ENCODE results near the gene ITGB5. TPM values are rescaled to one million over a fixed set of nuclear protein-coding genes. Genes with fewer than 3 reads are reported as not detected.
"Not testable (repeated sequence)": the region's sequence is repeated elsewhere in the genome, so short reads cannot be mapped to it uniquely, and the experiment has no call there.

The ITGB5 gene
- total RNA-seq, 1 donor, result 2.2 TPM

- no peak for DNase-seq (ENCODE audit: low read depth in 2 of 3, low spot score in 2 of 3)
Observed at GRCh38 chr3:124839896-124840295, 47.3 kb downstream of the ITGB5 start.

GRCh38 chr3:124838963-124839362 is 48.2 kb downstream of the ITGB5 start:
- DNase-seq (ENCODE audit: low read depth in 2 of 3, low spot score in 2 of 3), result no peak

DNA sequence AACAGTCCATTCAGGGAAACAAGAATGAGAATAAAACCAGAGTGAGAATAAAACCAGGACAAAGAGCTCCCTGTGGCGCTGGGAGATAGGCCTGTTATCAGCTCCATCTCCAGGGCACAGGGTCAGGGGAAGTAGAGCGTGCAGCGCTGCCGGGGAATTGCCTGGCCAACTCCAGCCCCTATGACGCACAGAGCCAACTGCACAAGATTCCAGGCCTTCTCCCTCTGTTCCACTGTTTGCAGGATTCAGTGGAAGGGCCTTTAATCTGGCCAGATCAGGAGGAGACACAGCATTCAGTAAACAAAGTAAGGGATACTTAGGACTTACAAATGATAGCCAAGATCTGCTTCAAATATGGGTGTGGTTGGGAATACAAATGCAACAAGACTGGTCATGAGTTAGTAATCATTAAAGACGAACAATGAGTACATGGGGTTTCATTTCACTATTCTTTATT is 49.4 kb downstream of the ITGB5 start:
- DNase-seq (ENCODE audit: low read depth in 2 of 3, low spot score in 2 of 3), result no peak

- DNase-seq (ENCODE audit: low read depth in 2 of 3, low spot score in 2 of 3), result no peak
Observed at GRCh38 chr3:124837065-124837464, 50.1 kb downstream of the ITGB5 start.

GRCh38 chr3:124836448-124836847 is 50.7 kb downstream of the ITGB5 start:
- DNase-seq (ENCODE audit: low read depth in 2 of 3, low spot score in 2 of 3), result no peak

- peak; percentile 21 to 92 (median 90) for DNase-seq (ENCODE audit: low read depth in 2 of 3, low spot score in 2 of 3)
Observed at GRCh38 chr3:124834723-124835718, 52.1 kb downstream of the ITGB5 start.

DNA sequence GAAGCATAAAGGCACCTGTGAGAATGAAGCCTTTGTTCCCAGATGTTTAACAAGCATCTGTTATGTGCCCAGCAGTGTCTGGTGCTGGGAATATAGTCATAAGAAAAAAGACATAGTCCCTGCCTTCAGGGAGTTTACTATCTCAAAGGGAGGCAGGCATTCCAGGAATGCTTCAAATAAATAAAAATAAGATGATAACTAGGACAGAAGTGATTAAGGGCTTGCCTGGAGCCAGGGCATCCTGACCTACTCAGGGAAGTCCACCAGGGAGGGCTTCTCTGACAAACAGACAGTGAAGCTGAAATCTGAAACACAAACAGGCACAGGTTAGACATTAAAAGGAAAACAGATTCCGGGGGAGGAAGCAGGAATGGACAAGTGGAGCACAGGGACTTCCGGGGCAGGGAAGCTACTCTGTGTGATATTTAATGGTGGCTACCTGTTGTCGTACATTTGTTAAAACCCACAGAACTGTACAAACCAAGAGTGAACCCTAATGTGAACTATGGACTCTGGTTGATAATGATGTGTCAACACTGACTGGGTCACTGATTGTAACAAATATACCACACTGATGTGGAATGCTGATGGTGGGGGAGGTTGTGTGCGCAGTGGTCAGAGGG is 53.3 kb downstream of the ITGB5 start:
- no peak for DNase-seq (ENCODE audit: low read depth in 2 of 3, low spot score in 2 of 3)

DNA sequence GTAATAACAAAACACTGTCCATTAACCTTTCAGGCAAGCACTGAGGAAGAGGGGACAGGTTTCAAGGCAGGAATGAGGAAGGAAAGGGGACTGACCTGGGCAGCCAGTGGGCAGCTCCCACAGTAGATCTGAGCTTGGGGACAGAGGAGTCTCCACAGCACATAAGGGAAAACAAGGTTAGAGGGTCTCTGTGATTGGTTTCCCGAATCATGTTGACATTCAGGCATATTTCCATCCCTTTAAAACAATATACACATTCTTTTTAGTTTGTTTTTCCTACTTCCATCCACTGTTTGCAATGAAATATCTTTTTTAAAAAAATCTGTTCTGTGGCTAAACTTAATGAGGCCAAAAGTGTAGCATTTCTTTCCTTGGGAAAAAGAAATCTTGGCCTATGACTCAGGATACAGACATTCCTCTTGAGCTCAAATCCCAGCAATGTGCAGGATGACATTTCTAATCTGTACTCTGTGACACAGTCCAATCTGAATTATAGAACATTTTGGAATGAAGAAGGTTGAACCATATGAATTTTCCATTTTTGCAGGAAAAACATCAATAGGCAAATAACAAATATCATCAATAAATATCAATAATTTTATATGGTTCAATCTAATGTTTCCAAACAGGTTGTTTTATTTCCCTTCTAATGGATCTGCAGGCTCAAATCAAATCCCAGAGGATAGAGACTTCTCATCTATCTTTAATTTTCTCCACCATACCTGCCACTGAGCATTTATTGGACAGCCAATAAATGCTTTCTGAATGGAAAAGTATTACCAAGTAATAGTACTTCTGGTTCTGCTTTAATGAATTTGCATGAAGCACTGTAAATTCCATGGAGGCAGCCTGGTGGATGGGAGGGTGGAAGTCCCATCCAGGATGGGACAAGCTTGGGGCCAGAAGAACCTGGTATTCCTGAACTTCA is 54.1 kb downstream of the ITGB5 start:
- DNase-seq (ENCODE audit: low read depth in 2 of 3, low spot score in 2 of 3), result no peak

DNA sequence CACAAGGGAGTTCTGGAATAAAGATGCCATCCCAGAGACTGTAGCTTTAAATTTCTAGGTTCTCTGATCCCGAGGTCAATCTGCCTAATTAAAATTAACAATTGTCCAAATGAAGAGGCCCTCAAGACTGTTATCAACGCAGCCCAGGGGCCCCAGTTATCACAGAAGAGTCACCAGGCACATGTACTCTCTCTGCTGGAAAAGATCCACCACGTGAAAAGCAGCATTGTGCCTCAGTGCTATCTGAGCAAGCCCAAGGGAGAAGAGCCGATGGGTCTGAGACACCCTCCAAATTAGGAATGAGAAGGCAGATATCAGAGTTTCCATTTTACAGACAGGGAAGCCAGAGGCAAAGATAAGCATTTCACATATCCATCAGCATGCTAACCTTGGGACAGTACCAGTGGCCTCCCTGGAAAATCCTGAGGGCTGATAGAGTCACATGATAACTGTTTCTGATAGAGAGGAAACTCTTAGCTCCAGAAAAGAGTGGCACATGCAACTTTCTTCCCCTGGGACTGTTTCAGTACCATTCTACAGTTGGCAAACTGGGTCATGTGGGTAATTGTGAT is 55.5 kb downstream of the ITGB5 start:
- no peak for DNase-seq (ENCODE audit: low read depth in 2 of 3, low spot score in 2 of 3)

DNA sequence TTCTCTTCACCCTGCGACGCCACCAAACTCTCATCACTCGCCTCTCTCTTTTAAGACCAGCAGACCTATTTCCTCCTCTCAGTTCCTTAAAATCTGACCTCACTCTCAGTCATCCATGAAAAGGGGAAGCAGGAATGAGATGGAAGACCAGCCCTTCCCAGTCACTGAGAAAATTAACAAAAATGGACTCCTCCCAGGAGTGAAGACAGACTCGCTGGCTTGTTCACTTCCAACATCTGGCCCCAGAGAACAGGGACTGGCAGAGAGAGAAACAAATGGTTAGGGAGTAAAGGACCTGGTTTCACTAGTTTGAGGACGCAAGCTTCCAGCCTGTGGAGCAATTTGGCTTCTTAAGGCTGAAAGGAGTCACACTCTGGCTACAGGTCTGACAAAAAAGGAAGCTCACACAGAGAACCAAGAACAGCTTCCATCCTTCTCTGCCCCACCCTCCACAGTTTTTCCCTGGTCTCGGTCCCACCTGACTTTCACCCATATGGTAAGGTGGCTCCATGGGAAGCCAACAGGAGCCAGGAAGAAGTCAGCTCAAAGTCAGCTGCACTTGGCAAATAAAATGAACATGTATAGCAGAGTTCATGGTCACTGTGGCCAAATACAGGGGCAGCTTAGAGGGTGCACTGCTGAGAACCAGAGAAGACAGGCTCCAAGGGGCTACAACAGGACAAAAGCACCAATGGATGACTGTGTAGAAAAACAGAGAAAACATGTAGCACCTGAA is 57.2 kb downstream of the ITGB5 start:
- no peak for DNase-seq (ENCODE audit: low read depth in 2 of 3, low spot score in 2 of 3)

GRCh38 chr3:124829178-124829818 is 57.9 kb downstream of the ITGB5 start:
- no peak for DNase-seq (ENCODE audit: low read depth in 2 of 3, low spot score in 2 of 3)

- not testable (repeated sequence) for DNase-seq (ENCODE audit: low read depth in 2 of 3, low spot score in 2 of 3)
Observed at GRCh38 chr3:124827476-124828206, 59.5 kb downstream of the ITGB5 start.

GRCh38 chr3:124826703-124827102 is 60.5 kb downstream of the ITGB5 start:
- DNase-seq (ENCODE audit: low read depth in 2 of 3, low spot score in 2 of 3), result no peak

- DNase-seq (ENCODE audit: low read depth in 2 of 3, low spot score in 2 of 3), result no peak
Observed at GRCh38 chr3:124824286-124824915, 62.8 kb downstream of the ITGB5 start.

DNA sequence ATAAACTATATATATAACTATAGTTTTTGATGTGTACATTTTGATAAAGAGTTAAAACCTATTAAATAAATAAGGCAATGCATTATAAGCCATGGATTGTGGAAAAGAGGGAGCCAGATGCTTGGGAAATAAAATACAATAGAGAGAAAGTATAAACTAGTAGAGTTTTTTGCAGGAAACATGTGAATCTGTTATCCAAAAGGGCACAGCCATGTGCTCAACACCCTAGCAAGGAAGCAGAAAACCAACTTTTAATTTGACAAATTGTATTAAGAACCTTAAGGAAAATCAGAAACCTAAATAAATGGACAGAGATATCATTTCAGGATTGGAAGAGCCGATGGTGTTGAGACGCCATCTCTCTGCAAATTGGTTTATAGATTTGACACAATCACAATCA is 63.5 kb downstream of the ITGB5 start:
- no peak for DNase-seq (ENCODE audit: low read depth in 2 of 3, low spot score in 2 of 3)

DNA sequence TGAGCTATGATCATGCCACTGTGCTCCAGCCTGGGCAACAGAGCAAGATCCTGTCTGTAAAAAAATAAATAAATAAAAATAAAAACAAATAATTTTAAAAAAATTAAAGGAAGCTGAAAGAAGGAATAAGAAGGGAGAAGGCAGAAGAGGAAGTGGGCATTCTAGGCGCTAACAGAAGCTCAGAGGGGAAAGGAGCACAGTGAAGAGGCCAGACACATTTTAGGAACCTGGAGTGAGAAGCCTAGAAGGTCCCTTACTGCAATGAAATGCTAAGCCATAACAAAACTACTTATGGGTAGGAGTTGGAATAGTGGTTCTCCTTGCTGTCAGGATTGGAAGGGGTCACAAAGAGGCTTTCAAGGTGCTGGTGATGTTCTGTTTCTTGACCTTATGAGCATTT is 64.0 kb downstream of the ITGB5 start:
- DNase-seq (ENCODE audit: low read depth in 2 of 3, low spot score in 2 of 3), result no peak

- no peak for DNase-seq (ENCODE audit: low read depth in 2 of 3, low spot score in 2 of 3)
Observed at GRCh38 chr3:124821356-124821755, 65.8 kb downstream of the ITGB5 start.

All from hematopoietic multipotent progenitor cell (in vitro differentiated cells).